Uterine smooth muscle cell (primary cell): Measurements from ENCODE around the gene ADD3. TPM values are rescaled to one million over a fixed set of nuclear protein-coding genes. Genes with fewer than 3 reads are reported as not detected.

Experiments used
- total RNA-seq: library from RNA; depleted of rRNA; stranded (reverse); fragments of >200 nt; gene quantifications from 2 replicates; pipeline ENCODE4 v1.2.3, GENCODE V29; 2014

Gene ADD3, protein sequence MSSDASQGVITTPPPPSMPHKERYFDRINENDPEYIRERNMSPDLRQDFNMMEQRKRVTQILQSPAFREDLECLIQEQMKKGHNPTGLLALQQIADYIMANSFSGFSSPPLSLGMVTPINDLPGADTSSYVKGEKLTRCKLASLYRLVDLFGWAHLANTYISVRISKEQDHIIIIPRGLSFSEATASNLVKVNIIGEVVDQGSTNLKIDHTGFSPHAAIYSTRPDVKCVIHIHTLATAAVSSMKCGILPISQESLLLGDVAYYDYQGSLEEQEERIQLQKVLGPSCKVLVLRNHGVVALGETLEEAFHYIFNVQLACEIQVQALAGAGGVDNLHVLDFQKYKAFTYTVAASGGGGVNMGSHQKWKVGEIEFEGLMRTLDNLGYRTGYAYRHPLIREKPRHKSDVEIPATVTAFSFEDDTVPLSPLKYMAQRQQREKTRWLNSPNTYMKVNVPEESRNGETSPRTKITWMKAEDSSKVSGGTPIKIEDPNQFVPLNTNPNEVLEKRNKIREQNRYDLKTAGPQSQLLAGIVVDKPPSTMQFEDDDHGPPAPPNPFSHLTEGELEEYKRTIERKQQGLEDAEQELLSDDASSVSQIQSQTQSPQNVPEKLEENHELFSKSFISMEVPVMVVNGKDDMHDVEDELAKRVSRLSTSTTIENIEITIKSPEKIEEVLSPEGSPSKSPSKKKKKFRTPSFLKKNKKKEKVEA
- 88.0 and 108 TPM in 2 replicates for total RNA-seq

DNA sequence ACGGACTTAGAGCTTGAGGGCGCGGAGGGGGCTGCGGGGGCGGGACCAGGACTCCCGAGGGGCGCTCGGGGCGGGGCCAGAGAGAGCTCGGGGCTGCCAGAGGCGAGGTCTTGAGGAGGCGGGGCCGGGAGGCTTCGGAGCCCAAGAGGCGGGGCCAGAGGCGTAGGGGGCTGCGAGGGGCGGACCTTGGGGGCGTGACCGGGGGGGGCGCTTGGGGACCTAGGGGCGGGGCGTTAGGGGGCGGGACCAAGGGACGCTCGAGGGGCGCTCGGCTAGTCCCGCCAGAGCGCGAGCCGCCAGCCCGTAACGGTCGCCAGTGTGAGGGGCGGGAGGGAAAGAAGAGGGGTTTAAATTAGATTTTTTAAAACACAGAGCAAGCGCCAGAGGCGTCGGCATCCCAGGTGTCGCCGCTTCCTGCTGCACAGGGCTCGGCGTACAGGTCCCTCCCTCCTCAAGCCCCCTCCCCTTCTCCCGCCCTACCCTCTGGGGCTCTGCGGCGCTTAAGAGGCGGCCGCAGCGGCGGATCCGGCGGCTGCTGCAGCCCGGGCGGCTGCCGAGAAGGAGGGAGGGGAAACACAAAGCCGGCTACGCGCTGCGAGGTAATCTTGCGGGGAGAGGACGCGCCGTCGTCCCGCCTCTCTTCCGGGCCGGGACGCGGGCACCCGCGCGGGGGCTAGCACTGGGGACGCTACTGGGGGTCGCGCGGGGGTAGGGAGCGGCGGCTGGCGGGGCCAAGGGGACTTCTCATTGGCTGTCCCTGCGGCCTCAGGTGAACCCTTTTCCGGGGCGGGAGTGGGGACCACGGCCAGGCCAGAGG, at the start of gene ADD3:
Gene ADD3, plus strand, starts transcription at position 284 of the 817 bp plus-strand sequence. CDS start 92,670 bp downstream, outside the sequence.

Other genes starting within 250 kb of the ADD3 start
- gene XPNPEP1, start 84.5 kb upstream of the ADD3 start, total RNA-seq = 113 and 121 TPM in 2 replicates
- gene MXI1, start 199.6 kb downstream of the ADD3 start, total RNA-seq = 9.1 and 25.7 TPM in 2 replicates